Medulla oblongata (tissue), 1 donor: Measurements from ENCODE around the gene TMEM94.
A peak's percentile ranks its signal among the peaks of the same experiment; 100 is the strongest.
"Not testable (repeated sequence)": the region's sequence is repeated elsewhere in the genome, so short reads cannot be mapped to it uniquely, and the experiment has no call there.

Experiments
- DNase-seq: peaks from one replicate; pipeline ENCODE4 v3.0.0-alpha.2; 2015; ENCODE audit errors: extremely low spot score

TMEM94 gene

GRCh38 chr17:75476752-75477489 lies 20.5 kb downstream of the TMEM94 start:
- peak; percentile 39 for DNase-seq

GRCh38 chr17:75477490-75477862 lies 21.0 kb downstream of the TMEM94 start:
- not testable (repeated sequence) for DNase-seq

GRCh38 chr17:75478508-75478907 lies 22.1 kb downstream of the TMEM94 start:
- no peak for DNase-seq

GRCh38 chr17:75480281-75480680 lies 23.8 kb downstream of the TMEM94 start:
- DNase-seq, result no peak

- no peak for DNase-seq
Observed at GRCh38 chr17:75481194-75482068, 25.0 kb downstream of the TMEM94 start.

GRCh38 chr17:75482098-75482942 lies 25.9 kb downstream of the TMEM94 start:
- DNase-seq, result no peak

GRCh38 chr17:75485688-75486087 lies 29.3 kb downstream of the TMEM94 start:
- no peak for DNase-seq

- no peak for DNase-seq
Observed at GRCh38 chr17:75486151-75486550, 29.7 kb downstream of the TMEM94 start.

GRCh38 chr17:75486951-75487350 lies 30.5 kb downstream of the TMEM94 start:
- no peak for DNase-seq

- peak; percentile 47 for DNase-seq
Observed at GRCh38 chr17:75487351-75488070, 31.1 kb downstream of the TMEM94 start.

GRCh38 chr17:75488693-75489510 lies 32.5 kb downstream of the TMEM94 start:
- DNase-seq, result peak; percentile 48

- no peak for DNase-seq
Observed at GRCh38 chr17:75489511-75489955, 33.1 kb downstream of the TMEM94 start.

GRCh38 chr17:75490173-75490743 lies 33.8 kb downstream of the TMEM94 start:
- DNase-seq, result no peak

GRCh38 chr17:75490953-75491649 lies 34.7 kb downstream of the TMEM94 start:
- DNase-seq, result no peak

- DNase-seq, result no peak
Observed at GRCh38 chr17:75491680-75492079, 35.2 kb downstream of the TMEM94 start.

GRCh38 chr17:75492555-75493168 lies 36.2 kb downstream of the TMEM94 start:
- no peak for DNase-seq

- no peak for DNase-seq
Observed at GRCh38 chr17:75493476-75494129, 37.2 kb downstream of the TMEM94 start.

- DNase-seq, result no peak
Observed at GRCh38 chr17:75494326-75494877, 38.0 kb downstream of the TMEM94 start.
